Measurements from ENCODE around the gene TSC22D3. TPM values are rescaled to one million over a fixed set of nuclear protein-coding genes. Genes with fewer than 3 reads are reported as not detected.

Gene TSC22D3
- total RNA-seq (10 to 100 TPM; 26.3 to 88.2 (median 36.0) TPM), polyA plus RNA-seq (100 to 1,000 TPM in 1 of 2 donors, 10 to 100 TPM in 1; 70.7 to 153 TPM)
- long read RNA-seq, donor 1, transcript TSC22D3-208 (2 exons, 576 nt) = minor isoform, 8 of 91 reads
- long read RNA-seq, donor 1, transcript TSC22D3-203 (3 exons, 2,266 nt) = minor isoform, 18 of 91 reads
- long read RNA-seq, donor 1, transcript TSC22D3-206 (3 exons, 2,027 nt) = major isoform, 56 of 91 reads
- long read RNA-seq, donor 1, partial matches to known transcripts = 0 of 91 reads
- long read RNA-seq, donor 1, other reads (novel, unspliced or antisense) = 5 of 91 reads
- long read RNA-seq, donor 2, transcript TSC22D3-206 (3 exons, 2,027 nt) = major isoform, 42 of 80 reads
- long read RNA-seq, donor 2, transcript TSC22D3-203 (3 exons, 2,266 nt) = minor isoform, 20 of 80 reads
- long read RNA-seq, donor 2, partial matches to known transcripts = 0 of 80 reads
- long read RNA-seq, donor 2, other reads (novel, unspliced or antisense) = 9 of 80 reads
- long read RNA-seq, donor 3, transcript TSC22D3-206 (3 exons, 2,027 nt) = major isoform, 81 of 115 reads
- long read RNA-seq, donor 3, transcript TSC22D3-203 (3 exons, 2,266 nt) = minor isoform, 24 of 115 reads
- long read RNA-seq, donor 3, partial matches to known transcripts = 0 of 115 reads
- long read RNA-seq, donor 3, other reads (novel, unspliced or antisense) = 4 of 115 reads

DNA sequence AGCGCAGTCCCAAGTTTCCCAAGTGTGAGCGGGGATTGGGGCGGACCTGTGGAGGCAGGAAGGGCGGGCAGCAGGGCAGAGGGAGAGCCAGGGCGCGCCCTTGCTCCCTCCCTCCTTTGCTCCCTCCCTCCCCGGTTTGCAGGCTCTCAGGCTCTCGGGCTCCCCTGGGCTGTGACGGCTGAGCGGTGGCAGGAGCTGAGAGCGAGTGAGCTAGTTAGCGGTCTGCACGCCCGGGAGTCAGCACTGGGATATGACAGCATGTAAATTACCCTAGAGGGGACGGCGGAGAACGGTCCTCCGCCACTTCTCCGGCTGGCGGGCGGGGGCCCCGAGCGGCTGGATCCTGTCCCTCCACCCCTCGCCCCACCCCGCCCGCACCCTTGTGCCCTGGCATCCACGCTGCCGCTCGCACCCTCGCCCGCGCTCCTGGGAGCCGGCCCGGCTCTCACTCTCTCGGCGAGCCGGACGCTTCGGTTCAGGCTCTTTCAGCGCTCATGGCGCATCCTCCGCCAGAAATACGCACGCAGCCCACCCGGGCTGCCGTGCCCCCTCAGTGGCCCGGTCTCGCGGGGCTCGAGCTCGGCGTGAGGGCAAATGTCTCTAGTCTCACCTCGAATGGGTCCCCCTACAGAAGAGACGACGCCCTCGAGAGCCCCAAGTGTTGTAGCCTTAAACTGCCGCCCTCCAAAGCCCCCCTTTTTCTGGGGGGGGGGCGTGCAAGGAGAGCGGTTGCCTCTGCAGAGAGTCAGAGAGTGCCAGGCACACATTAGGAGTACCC is at the start of gene TSC22D3:
TSS of gene TSC22D3 (minus strand) at position 54 of the 778 bp plus-strand sequence. CDS start 368 bp downstream, outside the sequence.
- Histone ChIP-seq H3K9me3 (no peaks in the 10 kb centered on the region), H3K4me1 (peaks cover 0 to 26% (median 7%) of the 10 kb centered on the region in 9 donors), H3K4me3 (peak within 1 kb of the TSS; percentile 41 to 69 (median 62)), H3K36me3 (no peaks in the 10 kb centered on the region), H3K27me3 (peaks cover 0 to 52% (median 0%) of the 10 kb centered on the region in 7 donors), H3K27ac (peak within 1 kb of the TSS; percentile 65 to 89 (median 84))
- TF ChIP-seq, protein P1, sequence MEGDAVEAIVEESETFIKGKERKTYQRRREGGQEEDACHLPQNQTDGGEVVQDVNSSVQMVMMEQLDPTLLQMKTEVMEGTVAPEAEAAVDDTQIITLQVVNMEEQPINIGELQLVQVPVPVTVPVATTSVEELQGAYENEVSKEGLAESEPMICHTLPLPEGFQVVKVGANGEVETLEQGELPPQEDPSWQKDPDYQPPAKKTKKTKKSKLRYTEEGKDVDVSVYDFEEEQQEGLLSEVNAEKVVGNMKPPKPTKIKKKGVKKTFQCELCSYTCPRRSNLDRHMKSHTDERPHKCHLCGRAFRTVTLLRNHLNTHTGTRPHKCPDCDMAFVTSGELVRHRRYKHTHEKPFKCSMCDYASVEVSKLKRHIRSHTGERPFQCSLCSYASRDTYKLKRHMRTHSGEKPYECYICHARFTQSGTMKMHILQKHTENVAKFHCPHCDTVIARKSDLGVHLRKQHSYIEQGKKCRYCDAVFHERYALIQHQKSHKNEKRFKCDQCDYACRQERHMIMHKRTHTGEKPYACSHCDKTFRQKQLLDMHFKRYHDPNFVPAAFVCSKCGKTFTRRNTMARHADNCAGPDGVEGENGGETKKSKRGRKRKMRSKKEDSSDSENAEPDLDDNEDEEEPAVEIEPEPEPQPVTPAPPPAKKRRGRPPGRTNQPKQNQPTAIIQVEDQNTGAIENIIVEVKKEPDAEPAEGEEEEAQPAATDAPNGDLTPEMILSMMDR (IDR thresholded peaks at IDR 0.05) = peak in 5 of 9 donors; percentile 11 to 51 (median 48)
- DNase-seq (peak; percentile 78), ATAC-seq (peak; percentile 85 to 95 (median 92))
- intact Hi-C loops (cut with DNase I) = loop anchor here (1.0 to 10.0 kb wide), 19 partner anchors 49 to 239 kb away; no protein-coding TSS in a partner anchor
- WGBS, 2 donors = 0% methylated on average over 36 to 59 of the region's 59 CpGs

GRCh38 chrX:107823456-107823855 is 47.9 kb upstream of the TSC22D3 start:
- Histone ChIP-seq H3K9me3 (peaks cover 0 to 17% (median 0%) of the 10 kb centered on the region in 11 donors), H3K27me3 (peaks cover 0 to 58% (median 0%) of the 10 kb centered on the region in 7 donors), H3K4me1 (peaks cover 0 to 11% (median 0%) of the 10 kb centered on the region in 9 donors), H3K27ac (no peak overlapping the region), H3K36me3 (no peaks in the 10 kb centered on the region), H3K4me3 (no peak overlapping the region)
- DNase-seq (no peak), ATAC-seq (no peak)
- intact Hi-C loops (cut with DNase I) = no loop called here
- 25% methylated on average over 1 of the region's 1 CpG for WGBS, 2 donors
- TF ChIP-seq, protein P1 (IDR thresholded peaks at IDR 0.05) = no peak

- DNase-seq (no peak), ATAC-seq (no peak)
- intact Hi-C loops (cut with DNase I) = no loop called here
Measured at GRCh38 chrX:107823042-107823441, 47.5 kb upstream of the TSC22D3 start.

More at GRCh38 chrX:107823042-107823441, 47.5 kb upstream of the TSC22D3 start:
- Histone ChIP-seq H3K4me3 (no peak overlapping the region), H3K36me3 (no peaks in the 10 kb centered on the region), H3K9me3 (peaks cover 0 to 19% (median 0%) of the 10 kb centered on the region in 11 donors), H3K4me1 (peaks cover 0 to 11% (median 0%) of the 10 kb centered on the region in 9 donors), H3K27me3 (peaks cover 0 to 54% (median 0%) of the 10 kb centered on the region in 7 donors), H3K27ac (no peak overlapping the region)
- 94% methylated on average over 2 of the region's 2 CpGs for WGBS, 2 donors
- TF ChIP-seq, protein P1 (IDR thresholded peaks at IDR 0.05) = no peak

Measured in heart right ventricle (tissue), 16 donors.